Subcutaneous abdominal adipose tissue (tissue), 5 donors: ENCODE measurements around the gene NFYA.

Experiments
- H3K27ac ChIP-seq: one replicate; pipeline ENCODE4 v1.7.0; 2013; ENCODE audit warnings: low read depth, mild to moderate bottlenecking, inconsistent platforms, low read length, moderate library complexity
- H3K27me3 ChIP-seq, 5 donors: one replicate each; pipeline ENCODE4 v1.7.0; 2013; ENCODE audit warnings: low read length in 5 of 5, inconsistent platforms in 1 of 5; ENCODE audit not compliant: control insufficient read depth in 5 of 5, insufficient read depth in 4 of 5
- H3K36me3 ChIP-seq, 5 donors: one replicate each; pipeline ENCODE4 v1.7.0; 2013; ENCODE audit warnings: low read length in 5 of 5; ENCODE audit not compliant: control insufficient read depth in 5 of 5, insufficient read depth in 5 of 5
- H3K4me1 ChIP-seq, 5 donors: one replicate each; pipeline ENCODE4 v1.7.0; 2013; ENCODE audit warnings: low read length in 5 of 5, mild to moderate bottlenecking in 3 of 5, moderate library complexity in 1 of 5; ENCODE audit not compliant: control insufficient read depth in 5 of 5, insufficient read depth in 5 of 5
- H3K4me3 ChIP-seq, 5 donors: one replicate each; pipeline ENCODE4 v1.7.0; 2013; ENCODE audit warnings: low read length in 5 of 5, low read depth in 1 of 5
- H3K9ac ChIP-seq, 5 donors: one replicate each; pipeline ENCODE4 v1.7.0; 2013; ENCODE audit warnings: low read length in 5 of 5, mild to moderate bottlenecking in 4 of 5, moderate library complexity in 3 of 5
- H3K9me3 ChIP-seq, 5 donors: one replicate each; pipeline ENCODE4 v1.7.0; 2013; ENCODE audit warnings: low read length in 5 of 5; ENCODE audit not compliant: control insufficient read depth in 5 of 5
- donor health status: healthy.
- donor health status: healthy.
- donor health status: healthy.
- donor health status: healthy.
- donor health status: healthy.

NFYA gene

GRCh38 chr6:41055149-41055548 is 17.6 kb upstream of the NFYA start:
- peaks cover 0 to 7% (median 0%) of the 10 kb centered on the region in 5 donors for H3K4me1 ChIP-seq
- no peak overlapping the region for H3K9ac ChIP-seq
- H3K9me3 ChIP-seq, result no peaks in the 10 kb centered on the region
- peaks cover 0 to 6% (median 0%) of the 10 kb centered on the region in 5 donors for H3K36me3 ChIP-seq
- H3K27ac ChIP-seq, result no peak overlapping the region
- H3K27me3 ChIP-seq, result no peaks in the 10 kb centered on the region
- no peak overlapping the region for H3K4me3 ChIP-seq

GRCh38 chr6:41056768-41057490 is 15.8 kb upstream of the NFYA start:
- Histone ChIP-seq H3K4me1 (peaks cover 0 to 11% (median 0%) of the 10 kb centered on the region in 5 donors), H3K9ac (no peak overlapping the region), H3K4me3 (no peak overlapping the region), H3K27ac (no peak overlapping the region), H3K9me3 (no peaks in the 10 kb centered on the region), H3K36me3 (peaks cover under 1 to 15% (median 6%) of the 10 kb centered on the region in 5 donors), H3K27me3 (no peaks in the 10 kb centered on the region)

- Histone ChIP-seq H3K4me1 (peaks cover 0 to 5% (median 0%) of the 10 kb centered on the region in 5 donors), H3K27ac (no peak overlapping the region)
Measured at GRCh38 chr6:41058783-41059181, 14.0 kb upstream of the NFYA start.

GRCh38 chr6:41059556-41059955 is 13.2 kb upstream of the NFYA start:
- Histone ChIP-seq H3K9me3 (no peaks in the 10 kb centered on the region), H3K36me3 (peaks cover 10 to 28% (median 13%) of the 10 kb centered on the region in 5 donors), H3K27me3 (no peaks in the 10 kb centered on the region), H3K9ac (no peak overlapping the region), H3K4me1 (peaks cover 0 to 5% (median 0%) of the 10 kb centered on the region in 5 donors), H3K4me3 (no peak overlapping the region), H3K27ac (no peak overlapping the region)

More at GRCh38 chr6:41058783-41059181, 14.0 kb upstream of the NFYA start:
- Histone ChIP-seq H3K9me3 (no peaks in the 10 kb centered on the region), H3K9ac (no peak overlapping the region), H3K4me3 (no peak overlapping the region), H3K36me3 (peaks cover 5 to 20% (median 13%) of the 10 kb centered on the region in 5 donors), H3K27me3 (no peaks in the 10 kb centered on the region)

- Histone ChIP-seq H3K27ac (no peak overlapping the region), H3K4me1 (peaks cover 0 to 5% (median 0%) of the 10 kb centered on the region in 5 donors), H3K9ac (no peak overlapping the region), H3K27me3 (no peaks in the 10 kb centered on the region), H3K36me3 (peaks cover 16 to 34% (median 24%) of the 10 kb centered on the region in 5 donors), H3K4me3 (no peak overlapping the region), H3K9me3 (no peaks in the 10 kb centered on the region)
Measured at GRCh38 chr6:41061196-41061726, 11.5 kb upstream of the NFYA start.

- H3K4me1 ChIP-seq, result peaks cover 0 to 5% (median 0%) of the 10 kb centered on the region in 5 donors
- peaks cover 16 to 31% (median 24%) of the 10 kb centered on the region in 5 donors for H3K36me3 ChIP-seq
- H3K27ac ChIP-seq, result no peak overlapping the region
- no peak overlapping the region for H3K4me3 ChIP-seq
- no peaks in the 10 kb centered on the region for H3K9me3 ChIP-seq
- no peak overlapping the region for H3K9ac ChIP-seq
- no peaks in the 10 kb centered on the region for H3K27me3 ChIP-seq
Measured at GRCh38 chr6:41062056-41062455, 10.7 kb upstream of the NFYA start.

- H3K27me3 ChIP-seq, result no peaks in the 10 kb centered on the region
- H3K4me1 ChIP-seq, result peaks cover 0 to 5% (median 0%) of the 10 kb centered on the region in 5 donors
- H3K9ac ChIP-seq, result no peak overlapping the region
- peaks cover 21 to 39% (median 35%) of the 10 kb centered on the region in 5 donors for H3K36me3 ChIP-seq
- H3K27ac ChIP-seq, result no peak overlapping the region
- H3K9me3 ChIP-seq, result no peaks in the 10 kb centered on the region
- no peak overlapping the region for H3K4me3 ChIP-seq
Measured at GRCh38 chr6:41063884-41064285, 8.9 kb upstream of the NFYA start.

GRCh38 chr6:41064841-41065240 is 7.9 kb upstream of the NFYA start:
- no peak overlapping the region for H3K9ac ChIP-seq
- H3K27ac ChIP-seq, result no peak overlapping the region
- no peak overlapping the region for H3K4me3 ChIP-seq
- H3K4me1 ChIP-seq, result peaks cover 0 to 5% (median 0%) of the 10 kb centered on the region in 5 donors
- H3K9me3 ChIP-seq, result no peaks in the 10 kb centered on the region
- peaks cover 22 to 45% (median 39%) of the 10 kb centered on the region in 5 donors for H3K36me3 ChIP-seq
- H3K27me3 ChIP-seq, result no peaks in the 10 kb centered on the region

GRCh38 chr6:41065550-41066026 is 7.2 kb upstream of the NFYA start:
- peaks cover 0 to 6% (median 2%) of the 10 kb centered on the region in 5 donors for H3K4me1 ChIP-seq
- H3K27ac ChIP-seq, result no peak overlapping the region
- peaks cover 22 to 45% (median 39%) of the 10 kb centered on the region in 5 donors for H3K36me3 ChIP-seq
- H3K27me3 ChIP-seq, result no peaks in the 10 kb centered on the region
- no peak overlapping the region for H3K9ac ChIP-seq
- H3K4me3 ChIP-seq, result no peak overlapping the region
- H3K9me3 ChIP-seq, result no peaks in the 10 kb centered on the region

- no peak overlapping the region for H3K4me3 ChIP-seq
- H3K9ac ChIP-seq, result no peak overlapping the region
- no peak overlapping the region for H3K27ac ChIP-seq
- H3K4me1 ChIP-seq, result peaks cover 0 to 9% (median 9%) of the 10 kb centered on the region in 5 donors
- peaks cover 17 to 39% (median 33%) of the 10 kb centered on the region in 5 donors for H3K36me3 ChIP-seq
- no peaks in the 10 kb centered on the region for H3K9me3 ChIP-seq
- H3K27me3 ChIP-seq, result no peaks in the 10 kb centered on the region
Measured at GRCh38 chr6:41066867-41067304, 5.9 kb upstream of the NFYA start.
